Hepatic stellate cell (primary cell): ENCODE measurements around the gene EMD.

Source experiments
- DNase-seq: peaks from one replicate; pipeline ENCODE4 v3.0.0; 2011; ENCODE audit warnings: low spot score

The EMD gene

GRCh38 chrX:154419189-154419588 is 40.1 kb downstream of the EMD start:
- no peak for DNase-seq

- no peak for DNase-seq
Measured at GRCh38 chrX:154419688-154420401, 40.8 kb downstream of the EMD start.

- no peak for DNase-seq
Measured at GRCh38 chrX:154420402-154420756, 41.3 kb downstream of the EMD start.

GRCh38 chrX:154426916-154427770 is 48.0 kb downstream of the EMD start:
- no peak for DNase-seq

- DNase-seq: peak; percentile 94
Measured at GRCh38 chrX:154428176-154429171, 49.4 kb downstream of the EMD start, which contains the start of gene ATP6AP1. ATP6AP1 (plus strand) TSS chrX:154428677; CDS start chrX:154428693, 16 bp downstream.

- DNase-seq: no peak
Measured at GRCh38 chrX:154429711-154430110, 50.6 kb downstream of the EMD start.

GRCh38 chrX:154430479-154430878 is 51.4 kb downstream of the EMD start:
- no peak for DNase-seq

GRCh38 chrX:154430916-154431315 is 51.8 kb downstream of the EMD start:
- DNase-seq: no peak
